Mesendoderm (in vitro differentiated cells): ENCODE data around the gene PLXNC1.

ENCODE experiments used
- DNase-seq: peaks from one replicate; pipeline ENCODE4 v3.0.0; 2013
- H2AK5ac ChIP-seq: 2 replicates; pipeline ENCODE4 v1.6.1; 2013; ENCODE audit warnings: low read length, inconsistent platforms
- H2BK120ac ChIP-seq: 2 replicates; pipeline ENCODE4 v1.6.1; 2013; ENCODE audit warnings: low read depth, mild to moderate bottlenecking, low read length, moderate library complexity, mixed read lengths
- H2BK15ac ChIP-seq: replicated peaks from 2 replicates; pipeline ENCODE4 v1.6.1; 2013; ENCODE audit warnings: low read depth, mild to moderate bottlenecking, moderate library complexity
- H2BK5ac ChIP-seq: 2 replicates; pipeline ENCODE4 v1.6.1; 2013; ENCODE audit warnings: low read length, inconsistent platforms
- H3K18ac ChIP-seq: 2 replicates; pipeline ENCODE4 v1.6.1; 2013; ENCODE audit warnings: mild to moderate bottlenecking, low read length, mixed read lengths
- H3K23ac ChIP-seq: one replicate; pipeline ENCODE4 v1.6.1; 2013; ENCODE audit warnings: low read length
- H3K27ac ChIP-seq: 2 replicates; pipeline ENCODE4 v1.5.1; 2013; ENCODE audit warnings: low read depth, mild to moderate bottlenecking, inconsistent platforms, low read length, moderate library complexity
- H3K27me3 ChIP-seq: 2 replicates; pipeline ENCODE4 v1.6.1; 2013; ENCODE audit warnings: low read length, control low read depth, mild to moderate bottlenecking, inconsistent platforms; ENCODE audit not compliant: insufficient read depth, poor library complexity
- H3K36me3 ChIP-seq: 2 replicates; pipeline ENCODE4 v1.6.1; 2013; ENCODE audit warnings: low read length, inconsistent platforms; ENCODE audit not compliant: control insufficient read depth, insufficient read depth
- H3K4ac ChIP-seq: one replicate; pipeline ENCODE4 v1.6.1; 2013; ENCODE audit warnings: low read depth, mild to moderate bottlenecking, low read length, moderate library complexity
- H3K4me1 ChIP-seq: 2 replicates; pipeline ENCODE4 v1.6.1; 2013; ENCODE audit warnings: low read depth, low read length, inconsistent platforms; ENCODE audit not compliant: control insufficient read depth
- H3K4me2 ChIP-seq: 2 replicates; pipeline ENCODE4 v1.6.1; 2013; ENCODE audit warnings: low read length
- H3K4me3 ChIP-seq: 2 replicates; pipeline ENCODE4 v1.5.1; 2013; ENCODE audit warnings: mild to moderate bottlenecking, low read length
- H3K56ac ChIP-seq: one replicate; pipeline ENCODE4 v1.6.1; 2013; ENCODE audit warnings: low read length
- H3K79me1 ChIP-seq: 2 replicates; pipeline ENCODE4 v1.6.1; 2013; ENCODE audit warnings: low read length, inconsistent platforms
- H3K79me2 ChIP-seq: 2 replicates; pipeline ENCODE4 v1.6.1; 2013; ENCODE audit warnings: mild to moderate bottlenecking, low read length; ENCODE audit not compliant: control insufficient read depth, insufficient read depth
- H3K9ac ChIP-seq: 2 replicates; pipeline ENCODE4 v1.6.1; 2013; ENCODE audit warnings: low read length, inconsistent platforms
- H4K5ac ChIP-seq: one replicate; pipeline ENCODE4 v1.6.1; 2013; ENCODE audit warnings: low read length
- H4K8ac ChIP-seq: one replicate; pipeline ENCODE4 v1.6.1; 2013; ENCODE audit warnings: low read depth, mild to moderate bottlenecking, control low read depth, low read length, moderate library complexity
- WGBS: extraction: QIAGEN DNeasy Blood & Tissue Kit; methylation state at CpG from one replicate; pipeline ENCODE4 v1.1.7; 2013; ENCODE audit warnings: low lambda C conversion rate, missing lambda C conversion rate; ENCODE audit not compliant: insufficient coverage; ENCODE audit errors: extremely low coverage; 5-methylcytosine and 5-hydroxymethylcytosine counted together

Gene PLXNC1

DNA sequence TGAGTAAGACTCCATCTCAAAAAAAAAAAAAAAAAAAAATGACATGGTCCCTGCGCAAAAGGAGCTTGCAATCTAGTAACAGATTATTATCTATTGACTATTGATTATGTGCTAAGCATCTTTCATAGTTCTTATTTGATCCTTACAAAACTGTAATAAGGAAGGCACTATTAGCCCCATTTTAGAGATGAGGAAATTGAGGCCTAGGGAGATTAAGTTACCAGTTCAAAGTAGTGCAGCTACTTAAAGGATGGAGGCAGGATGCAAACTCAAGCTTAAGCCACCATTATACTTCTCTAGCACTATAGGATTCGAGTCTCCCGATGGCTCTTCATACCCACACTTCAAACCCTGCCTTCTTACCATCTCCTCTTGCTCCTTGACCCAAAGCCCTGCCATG, 31.3 kb downstream of the PLXNC1 start:
- Histone ChIP-seq H3K36me3 (no peaks in the 10 kb centered on the region), H2BK5ac (no peak overlapping the region), H4K8ac (no peak overlapping the region), H3K56ac (no peak overlapping the region), H3K18ac (no peak overlapping the region), H3K4me2 (no peak overlapping the region), H3K23ac (no peak overlapping the region), H3K9ac (no peak overlapping the region), H3K79me1 (no peaks in the 10 kb centered on the region), H3K79me2 (no peaks in the 10 kb centered on the region), H3K4me1 (no peaks in the 10 kb centered on the region), H4K5ac (no peak overlapping the region), H3K4ac (no peak overlapping the region), H3K27me3 (no peaks in the 10 kb centered on the region), H3K4me3 (no peak overlapping the region), H3K27ac (no peak overlapping the region), H2BK15ac (no peak overlapping the region), H2BK120ac (no peak overlapping the region), H2AK5ac (no peak overlapping the region)
- WGBS: no CpG with 5 or more reads among the region's 3 CpGs
- no peak for DNase-seq

DNA sequence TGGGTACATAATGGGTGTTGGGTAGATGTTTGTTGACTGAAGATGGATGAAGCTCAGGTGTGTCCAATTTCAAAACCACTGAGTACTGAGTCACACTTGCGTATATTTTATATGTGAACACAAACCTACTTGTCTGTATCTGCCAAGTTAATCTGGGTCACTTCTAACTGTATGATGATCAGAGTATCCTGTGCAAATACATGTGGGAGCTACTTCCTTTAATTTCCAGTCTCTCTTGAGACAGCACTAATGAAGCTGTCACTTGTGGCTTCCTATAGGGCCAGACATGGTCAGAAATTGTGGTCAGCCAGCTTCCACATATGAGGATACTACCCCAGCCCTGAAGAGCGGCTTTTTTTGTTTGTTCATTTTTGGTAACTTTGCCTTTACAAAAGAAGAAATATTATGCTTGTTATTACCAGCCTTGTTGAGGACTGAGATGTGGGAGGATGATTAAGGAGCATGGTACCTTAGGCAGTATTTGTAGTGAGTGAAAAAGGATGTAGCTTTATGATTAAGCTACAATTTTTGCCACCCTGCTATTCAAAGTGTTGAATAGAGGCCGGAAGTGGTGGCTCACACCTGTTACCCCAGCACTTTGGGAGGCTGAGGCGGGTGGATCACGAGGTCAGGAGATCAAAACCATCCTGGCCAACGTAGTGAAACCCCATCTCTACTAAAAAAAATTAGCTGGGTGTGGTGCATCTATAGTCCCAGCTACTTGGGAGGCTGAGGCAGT, 32.4 kb downstream of the PLXNC1 start:
- H3K36me3 ChIP-seq: no peaks in the 10 kb centered on the region
- H3K79me2 ChIP-seq: no peaks in the 10 kb centered on the region
- no peak overlapping the region for H3K4me2 ChIP-seq
- H3K79me1 ChIP-seq: no peaks in the 10 kb centered on the region
- WGBS: no CpG with 5 or more reads among the region's 6 CpGs
- no peak overlapping the region for H4K8ac ChIP-seq
- H4K5ac ChIP-seq: no peak overlapping the region
- no peaks in the 10 kb centered on the region for H3K27me3 ChIP-seq
- no peak overlapping the region for H3K9ac ChIP-seq
- no peak overlapping the region for H3K18ac ChIP-seq
- no peak for DNase-seq
- H3K56ac ChIP-seq: no peak overlapping the region
- H3K27ac ChIP-seq: no peak overlapping the region
- no peak overlapping the region for H3K23ac ChIP-seq
- H2BK120ac ChIP-seq: no peak overlapping the region
- H3K4me1 ChIP-seq: no peaks in the 10 kb centered on the region
- no peak overlapping the region for H3K4me3 ChIP-seq
- no peak overlapping the region for H2AK5ac ChIP-seq
- H2BK15ac ChIP-seq: no peak overlapping the region
- no peak overlapping the region for H2BK5ac ChIP-seq
- no peak overlapping the region for H3K4ac ChIP-seq

GRCh38 chr12:94182986-94183707, 34.8 kb downstream of the PLXNC1 start:
- Histone ChIP-seq H2BK5ac (no peak overlapping the region), H3K27me3 (no peaks in the 10 kb centered on the region), H3K4me2 (no peak overlapping the region), H4K5ac (no peak overlapping the region), H3K56ac (no peak overlapping the region), H3K4ac (no peak overlapping the region), H3K79me2 (no peaks in the 10 kb centered on the region), H3K4me1 (no peaks in the 10 kb centered on the region), H4K8ac (no peak overlapping the region), H3K23ac (no peak overlapping the region), H3K79me1 (no peaks in the 10 kb centered on the region), H3K36me3 (no peaks in the 10 kb centered on the region), H3K27ac (no peak overlapping the region), H3K4me3 (no peak overlapping the region), H2BK15ac (no peak overlapping the region), H3K18ac (no peak overlapping the region), H2AK5ac (no peak overlapping the region), H2BK120ac (no peak overlapping the region), H3K9ac (no peak overlapping the region)
- DNase-seq: no peak
- no CpG with 5 or more reads among the region's 5 CpGs for WGBS

DNA sequence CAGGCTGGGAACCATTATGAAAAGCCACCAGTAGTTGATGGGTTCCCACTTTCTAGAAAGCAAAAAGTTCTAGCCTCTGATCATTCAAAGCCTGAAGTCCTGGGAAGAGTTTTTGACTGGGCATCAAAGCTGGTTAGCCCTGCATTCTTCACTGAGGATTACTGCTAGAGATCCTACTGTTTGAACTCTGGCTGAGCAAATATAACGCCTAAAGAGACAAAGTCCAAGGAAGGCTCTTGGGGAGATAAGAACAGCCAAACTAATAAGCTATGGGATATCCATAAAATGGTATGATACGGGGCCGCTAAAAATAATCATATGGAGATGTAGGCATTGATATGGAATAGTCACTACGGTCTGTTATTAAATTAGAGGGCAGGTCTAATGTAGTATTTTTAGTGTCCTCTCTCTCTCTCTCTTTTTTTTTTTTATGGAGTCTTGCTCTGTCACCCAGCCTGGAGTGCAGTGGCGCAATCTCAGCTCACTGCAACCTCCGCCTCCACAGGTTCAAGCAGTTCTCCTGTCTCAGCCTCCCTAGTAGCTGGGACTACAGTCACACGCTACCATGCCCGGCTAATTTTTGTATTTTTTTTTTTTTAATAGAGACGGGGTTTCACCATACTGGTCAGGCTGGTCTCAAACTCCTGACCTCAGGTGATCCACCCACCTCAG, 35.5 kb downstream of the PLXNC1 start:
- no peak overlapping the region for H4K8ac ChIP-seq
- H3K9ac ChIP-seq: no peak overlapping the region
- H3K79me2 ChIP-seq: no peaks in the 10 kb centered on the region
- no CpG with 5 or more reads among the region's 9 CpGs for WGBS
- H3K4me1 ChIP-seq: no peaks in the 10 kb centered on the region
- no peak for DNase-seq
- H3K27ac ChIP-seq: no peak overlapping the region
- no peak overlapping the region for H3K4me2 ChIP-seq
- H3K56ac ChIP-seq: no peak overlapping the region
- H2AK5ac ChIP-seq: no peak overlapping the region
- H3K79me1 ChIP-seq: no peaks in the 10 kb centered on the region
- no peak overlapping the region for H3K4ac ChIP-seq
- H3K4me3 ChIP-seq: no peak overlapping the region
- no peak overlapping the region for H3K18ac ChIP-seq
- H2BK15ac ChIP-seq: no peak overlapping the region
- H2BK120ac ChIP-seq: no peak overlapping the region
- H3K27me3 ChIP-seq: no peaks in the 10 kb centered on the region
- no peaks in the 10 kb centered on the region for H3K36me3 ChIP-seq
- no peak overlapping the region for H2BK5ac ChIP-seq
- no peak overlapping the region for H3K23ac ChIP-seq
- H4K5ac ChIP-seq: no peak overlapping the region

DNA sequence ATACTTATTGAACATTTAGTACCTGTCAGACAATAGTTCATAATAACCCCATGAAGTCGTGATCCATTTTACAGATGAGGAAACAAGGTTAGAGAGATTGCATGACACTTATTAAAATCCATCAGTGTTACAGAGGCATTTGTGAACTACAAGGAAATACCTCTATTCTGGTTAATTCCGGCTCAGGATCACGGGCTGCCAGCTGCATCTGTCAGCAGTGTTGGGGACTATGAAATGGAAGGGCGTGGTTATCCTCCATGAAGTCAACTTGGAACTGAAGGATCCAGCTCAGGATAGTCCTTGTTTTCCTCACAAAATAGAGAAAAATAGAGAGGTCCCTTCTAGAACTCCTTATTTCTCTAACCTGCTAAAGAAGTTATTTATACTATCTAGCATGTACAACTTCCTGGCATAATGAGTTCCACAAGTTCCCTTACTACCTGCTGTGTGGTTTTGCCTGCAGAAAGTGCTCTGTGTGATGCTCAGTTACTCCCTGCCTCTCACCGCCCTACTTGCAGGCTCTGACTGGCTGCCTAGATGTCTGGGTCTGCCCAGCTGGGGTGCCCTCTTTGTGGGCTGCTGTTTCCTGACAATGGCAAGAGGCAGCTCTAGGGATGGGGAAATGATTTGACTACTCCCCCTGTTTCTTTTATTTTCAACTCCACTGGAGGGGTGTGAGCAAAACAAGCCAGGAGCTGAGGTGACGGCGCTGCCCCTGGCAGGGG, 36.8 kb downstream of the PLXNC1 start:
- no peak overlapping the region for H3K4ac ChIP-seq
- H3K36me3 ChIP-seq: no peaks in the 10 kb centered on the region
- no peaks in the 10 kb centered on the region for H3K27me3 ChIP-seq
- H3K27ac ChIP-seq: no peak overlapping the region
- no peaks in the 10 kb centered on the region for H3K4me1 ChIP-seq
- no peak overlapping the region for H3K4me2 ChIP-seq
- H3K56ac ChIP-seq: no peak overlapping the region
- no peak for DNase-seq
- H2BK15ac ChIP-seq: no peak overlapping the region
- no peak overlapping the region for H3K4me3 ChIP-seq
- no peak overlapping the region for H4K8ac ChIP-seq
- no peak overlapping the region for H3K9ac ChIP-seq
- WGBS: no CpG with 5 or more reads among the region's 7 CpGs
- H2AK5ac ChIP-seq: no peak overlapping the region
- no peaks in the 10 kb centered on the region for H3K79me2 ChIP-seq
- H3K23ac ChIP-seq: no peak overlapping the region
- H2BK5ac ChIP-seq: no peak overlapping the region
- H3K79me1 ChIP-seq: no peaks in the 10 kb centered on the region
- H2BK120ac ChIP-seq: no peak overlapping the region
- H3K18ac ChIP-seq: no peak overlapping the region
- no peak overlapping the region for H4K5ac ChIP-seq
